ENCODE measurements around the gene EIF2B5.

GRCh38 chr3:184085389-184085852, 49.7 kb upstream of the EIF2B5 start:
- no peak for TF ChIP-seq CTCF (IDR thresholded peaks at IDR 0.05; ENCODE audit: low read depth, low read length, poor library complexity, severe bottlenecking)
- no peak for TF ChIP-seq EZH2phosphoT487 (IDR thresholded peaks at IDR 0.05; ENCODE audit: borderline replicate concordance, low read length)

All from DOHH2 (cell line).